Activated naive CD4-positive, alpha-beta T cell treated with anti-CD3 and anti-CD28 coated beads, Interleukin-2, amount 50 U/mL, for 16 hours (primary cell): Measurements from ENCODE around the gene TDRD9.

Experiments
- DNase-seq: peaks from one replicate; pipeline ENCODE4 v3.0.0-alpha.2; 2020

The TDRD9 gene

DNA sequence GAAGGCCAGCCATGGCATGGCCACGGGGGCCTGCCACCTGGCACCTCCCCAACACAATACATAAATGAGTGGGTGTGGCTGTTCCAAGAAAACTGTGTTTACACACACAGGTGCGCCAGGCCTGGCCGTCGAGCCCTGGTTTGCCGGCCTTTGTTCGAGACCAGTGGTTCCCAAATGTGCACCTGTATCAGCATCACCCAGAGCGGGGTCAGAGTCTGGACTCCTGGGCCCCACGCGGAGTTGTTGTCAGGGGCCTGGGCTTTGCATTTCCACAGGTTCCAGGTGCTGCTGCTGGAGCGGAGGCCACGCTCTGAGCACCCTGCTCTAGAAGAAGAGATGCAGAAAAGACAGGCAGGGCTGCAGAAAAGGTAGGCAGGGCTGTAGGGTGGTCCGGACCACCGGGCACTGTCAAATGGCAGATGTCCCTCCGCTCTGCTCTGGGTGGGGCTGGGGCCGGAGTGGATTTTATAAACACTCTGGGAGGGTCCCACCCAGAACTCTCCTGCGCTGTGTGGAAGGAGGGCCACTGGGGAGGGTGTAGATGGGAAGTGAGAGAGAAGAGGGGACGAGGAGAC lies 153.1 kb downstream of the TDRD9 start:
- DNase-seq: no peak

DNA sequence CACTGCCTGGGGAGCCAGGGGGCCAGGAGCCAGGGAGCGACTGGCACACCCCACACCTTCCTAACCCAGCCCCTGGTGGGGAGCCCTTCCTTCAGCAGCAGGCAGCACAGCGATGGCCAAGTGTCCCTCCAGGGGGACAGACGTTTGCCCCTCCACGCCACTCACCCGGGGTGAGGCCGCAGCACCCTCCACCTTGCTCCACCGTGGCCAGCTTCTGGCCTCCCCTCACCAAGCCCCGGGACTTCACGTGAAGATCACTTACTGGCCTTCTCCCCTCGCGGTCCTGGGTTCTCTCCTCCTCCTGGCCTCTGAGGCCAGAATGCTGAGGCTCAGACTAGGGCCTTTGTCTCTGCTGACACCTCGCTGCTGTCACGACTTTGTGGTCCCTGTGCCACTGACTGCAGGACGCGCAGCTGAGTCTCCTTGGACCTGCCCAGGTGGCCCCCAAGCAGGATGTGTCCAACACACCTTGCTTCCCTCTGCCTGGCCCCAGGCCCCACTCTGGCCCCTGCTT lies 153.8 kb downstream of the TDRD9 start:
- DNase-seq: no peak

DNA sequence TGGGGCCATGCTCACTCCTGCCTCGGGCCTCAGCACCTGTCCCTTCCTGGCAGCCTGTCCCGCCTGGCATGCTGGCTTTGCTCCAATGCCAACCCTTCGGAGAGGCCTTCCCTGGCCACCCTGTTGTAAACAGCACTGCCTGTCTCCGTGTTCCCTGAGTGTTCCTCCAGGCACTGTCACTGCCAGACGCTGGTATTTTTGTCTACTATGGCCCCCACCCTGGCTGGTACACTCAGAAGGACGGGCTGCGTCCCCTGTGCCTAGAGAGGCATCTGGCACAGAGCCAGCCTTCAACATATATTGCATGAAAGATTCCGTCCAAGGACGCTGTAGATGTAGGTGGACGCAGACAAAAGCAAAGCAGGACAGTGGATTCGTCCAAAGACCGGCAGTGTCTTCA lies 154.6 kb downstream of the TDRD9 start:
- DNase-seq: no peak

DNA sequence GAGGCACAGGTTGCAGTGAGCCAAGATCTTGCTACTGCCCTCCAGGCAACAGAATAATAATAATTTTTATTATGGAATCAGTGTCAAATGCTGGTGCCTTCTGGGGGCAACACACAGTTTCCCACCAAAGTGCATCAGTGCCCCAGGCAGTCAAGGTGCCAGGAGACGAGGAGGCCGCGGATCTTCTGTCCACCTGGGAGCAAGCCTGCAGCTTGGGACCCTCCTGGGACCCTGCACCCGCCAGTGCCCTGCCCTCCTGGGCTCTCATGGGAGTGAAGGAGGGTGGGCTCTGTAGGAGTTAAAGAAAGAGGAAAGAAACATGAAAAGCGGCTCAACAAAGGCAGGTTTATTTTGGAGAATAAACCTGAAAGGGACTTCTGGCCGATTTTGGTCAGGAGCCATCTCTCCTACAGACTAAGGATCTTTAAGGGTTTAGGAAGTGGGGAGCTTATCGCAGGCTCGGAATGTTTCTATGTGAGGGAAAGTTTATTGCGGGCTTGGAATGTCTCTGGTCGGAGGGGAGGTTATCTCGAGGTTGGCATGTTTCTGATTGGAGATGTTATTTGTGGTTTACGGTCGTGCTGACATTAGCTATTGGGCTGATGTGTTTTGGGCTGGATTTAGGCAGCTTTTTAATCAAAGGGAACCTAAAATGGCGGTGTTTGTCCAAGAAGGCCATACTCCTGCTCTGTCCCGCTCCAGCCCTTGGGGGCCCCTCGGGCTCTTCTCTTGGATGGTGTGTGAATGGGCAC lies 156.2 kb downstream of the TDRD9 start:
- DNase-seq: no peak

DNA sequence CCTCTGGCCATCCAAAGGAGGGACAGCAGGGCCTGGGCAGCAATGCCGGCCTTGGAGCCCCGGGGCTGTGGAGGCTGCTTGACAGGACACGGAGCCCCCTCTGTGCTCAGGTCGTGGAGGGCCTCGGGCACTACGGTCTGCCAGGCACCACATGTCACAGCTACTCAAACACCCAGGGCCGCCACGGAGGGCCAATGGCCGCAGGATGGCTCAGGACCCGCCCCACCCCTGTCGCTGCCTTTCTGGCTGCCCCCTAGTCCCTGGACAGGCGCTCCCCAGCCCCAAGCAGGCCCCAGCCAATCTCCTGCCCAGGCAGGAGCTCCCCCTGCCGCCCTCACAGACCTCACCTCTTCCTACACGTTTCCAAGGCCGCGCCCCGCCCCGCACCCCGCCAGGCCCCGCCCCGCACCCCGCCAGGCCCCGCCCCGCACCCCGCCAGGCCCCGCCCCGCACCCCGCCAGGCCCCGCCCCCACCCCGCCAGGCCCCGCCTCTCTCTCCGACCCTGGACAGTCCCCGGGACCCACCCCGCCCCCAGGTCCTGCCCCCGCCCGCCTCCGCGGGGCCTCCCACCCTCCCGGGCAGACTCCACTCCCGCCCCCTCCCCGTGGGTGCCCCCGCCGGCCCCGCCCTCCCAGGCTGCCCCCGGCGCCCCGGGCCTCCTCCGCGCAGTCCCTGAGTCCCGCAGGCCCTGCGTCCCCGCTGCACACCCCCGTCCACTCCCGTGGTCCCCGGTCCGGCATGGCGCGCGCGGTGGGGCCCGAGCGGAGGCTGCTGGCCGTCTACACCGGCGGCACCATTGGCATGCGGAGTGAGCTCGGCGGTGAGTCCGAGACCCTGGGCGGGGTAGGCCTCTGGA lies 157.0 kb downstream of the TDRD9 start, which contains the start of gene ASPG:
Gene ASPG, plus strand, starts transcription at position 669 of the 857 bp plus-strand sequence. Its CDS starts 71 bp downstream, at position 740.
- peak; percentile 17 for DNase-seq

DNA sequence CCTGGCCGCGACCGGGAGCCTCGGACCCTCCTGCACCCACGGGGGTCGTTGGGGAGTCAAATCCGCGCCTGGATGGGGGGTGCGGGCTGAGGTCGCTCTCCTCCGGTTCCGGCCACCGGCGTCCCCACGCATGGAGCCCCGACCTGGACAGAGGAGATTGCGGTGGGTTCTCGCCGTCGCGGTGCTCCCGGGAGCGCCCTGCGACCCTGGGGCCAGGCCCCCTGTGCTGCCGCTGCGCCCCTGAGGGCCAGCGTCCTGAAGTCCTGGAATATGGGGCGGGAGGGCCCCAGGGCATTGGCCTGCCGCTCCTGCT lies 157.6 kb downstream of the TDRD9 start:
- DNase-seq: peak; percentile 7

- peak; percentile 8 for DNase-seq
Measured at GRCh38 chr14:104086210-104086660, 158.0 kb downstream of the TDRD9 start.

DNA sequence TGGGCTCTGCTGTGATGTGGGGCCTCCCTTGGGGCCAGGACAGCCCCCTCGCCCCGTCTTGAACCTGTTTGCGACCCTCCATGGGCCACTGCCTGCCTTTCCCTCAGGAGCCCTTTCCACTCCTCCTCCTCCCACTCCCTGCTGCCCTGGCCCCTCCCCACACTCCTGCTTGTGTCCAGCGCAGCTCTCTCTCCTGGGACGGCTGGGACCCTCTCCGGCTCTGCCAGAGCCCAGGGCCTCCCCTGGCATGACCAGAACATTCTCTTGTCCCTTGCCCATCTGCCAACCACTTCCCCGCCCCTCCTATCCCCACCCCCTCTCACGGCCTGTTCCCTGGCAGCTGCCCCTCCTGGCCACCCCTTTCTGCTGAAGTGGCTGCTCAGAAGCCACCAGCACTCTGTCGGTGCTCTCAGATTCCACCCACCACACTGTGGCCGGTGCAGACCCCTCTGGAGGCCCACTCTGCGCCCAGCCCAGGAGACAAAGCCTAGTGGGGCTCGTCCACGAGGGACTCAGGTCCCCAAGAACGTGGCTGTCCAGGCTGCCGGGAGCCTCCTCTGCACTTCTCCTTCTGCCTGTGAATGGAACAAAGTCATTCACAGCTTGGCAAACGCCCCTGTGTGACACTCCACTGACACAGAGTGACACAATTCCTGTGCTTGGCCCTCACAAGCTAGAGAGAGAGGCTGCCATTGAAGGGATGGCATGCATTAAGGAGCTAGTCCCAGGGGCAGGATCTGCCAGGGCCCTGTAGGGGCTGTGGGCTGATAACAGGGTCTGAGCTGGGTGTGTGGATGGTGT lies 158.6 kb downstream of the TDRD9 start:
- peak; percentile 7 for DNase-seq

DNA sequence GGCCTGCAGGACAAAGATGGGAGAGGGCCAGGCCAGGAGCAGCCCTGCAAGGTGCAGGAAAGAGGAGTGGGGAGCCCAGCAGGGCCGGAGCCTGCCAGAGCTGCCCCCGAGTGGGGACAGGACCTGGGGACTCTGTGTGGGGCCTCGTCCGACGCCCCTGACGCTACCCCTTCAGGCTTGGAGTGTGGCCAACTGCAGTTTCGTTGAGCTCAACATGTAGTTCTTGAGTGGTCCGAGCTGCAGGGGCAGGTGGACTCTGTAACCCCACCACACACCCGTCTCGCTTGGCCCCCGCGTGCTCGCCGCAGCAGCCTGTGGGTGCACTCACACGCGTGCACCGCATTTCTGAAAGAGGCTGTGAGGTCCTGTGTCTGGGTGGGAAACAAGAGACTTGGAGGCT lies 159.2 kb downstream of the TDRD9 start:
- DNase-seq: no peak

- no peak for DNase-seq
Measured at GRCh38 chr14:104087981-104088850, 160.0 kb downstream of the TDRD9 start.

GRCh38 chr14:104090071-104090748 lies 162.0 kb downstream of the TDRD9 start:
- no peak for DNase-seq

DNA sequence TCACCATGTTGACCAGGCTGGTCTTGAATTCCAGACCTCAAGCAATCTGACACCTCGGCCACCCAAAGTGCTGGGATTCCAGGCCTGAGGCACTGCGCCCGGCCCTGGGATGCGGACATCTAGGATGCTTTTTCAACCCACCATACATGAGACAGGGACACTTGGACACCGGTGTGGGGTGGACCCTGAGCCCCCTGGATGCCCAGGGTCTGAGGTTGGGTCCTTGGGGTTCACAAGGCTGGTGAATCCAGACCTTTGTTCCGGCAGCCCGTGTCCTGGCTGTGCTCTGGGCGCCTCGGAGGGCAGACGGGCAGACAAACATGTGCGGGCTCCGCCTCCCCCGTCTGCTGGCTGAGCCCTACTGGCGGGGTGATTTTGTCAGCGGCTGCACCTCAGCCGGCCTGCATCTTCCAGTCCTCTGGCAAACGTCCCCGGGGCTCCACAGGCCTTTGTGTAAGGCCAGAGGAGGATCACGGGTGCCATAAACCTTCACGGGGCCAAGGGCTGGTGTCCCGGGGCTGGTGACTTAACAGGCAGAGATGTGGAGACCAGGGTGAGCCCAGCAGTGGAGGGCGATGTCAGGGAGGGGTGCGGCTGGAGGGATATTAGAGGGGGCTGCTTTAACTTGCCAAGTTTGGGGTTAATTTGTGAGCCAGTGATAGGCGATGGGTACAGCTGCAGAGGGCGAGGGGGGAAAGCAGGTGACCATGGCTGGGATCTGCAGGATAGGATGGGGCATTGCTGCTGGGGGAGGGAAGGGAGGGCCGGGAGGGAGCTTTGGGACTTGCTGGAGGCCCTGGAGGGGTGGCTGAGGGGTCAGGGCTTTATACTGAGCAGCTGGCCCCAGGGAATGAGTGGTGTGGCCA lies 163.0 kb downstream of the TDRD9 start:
- peak; percentile 6 for DNase-seq

DNA sequence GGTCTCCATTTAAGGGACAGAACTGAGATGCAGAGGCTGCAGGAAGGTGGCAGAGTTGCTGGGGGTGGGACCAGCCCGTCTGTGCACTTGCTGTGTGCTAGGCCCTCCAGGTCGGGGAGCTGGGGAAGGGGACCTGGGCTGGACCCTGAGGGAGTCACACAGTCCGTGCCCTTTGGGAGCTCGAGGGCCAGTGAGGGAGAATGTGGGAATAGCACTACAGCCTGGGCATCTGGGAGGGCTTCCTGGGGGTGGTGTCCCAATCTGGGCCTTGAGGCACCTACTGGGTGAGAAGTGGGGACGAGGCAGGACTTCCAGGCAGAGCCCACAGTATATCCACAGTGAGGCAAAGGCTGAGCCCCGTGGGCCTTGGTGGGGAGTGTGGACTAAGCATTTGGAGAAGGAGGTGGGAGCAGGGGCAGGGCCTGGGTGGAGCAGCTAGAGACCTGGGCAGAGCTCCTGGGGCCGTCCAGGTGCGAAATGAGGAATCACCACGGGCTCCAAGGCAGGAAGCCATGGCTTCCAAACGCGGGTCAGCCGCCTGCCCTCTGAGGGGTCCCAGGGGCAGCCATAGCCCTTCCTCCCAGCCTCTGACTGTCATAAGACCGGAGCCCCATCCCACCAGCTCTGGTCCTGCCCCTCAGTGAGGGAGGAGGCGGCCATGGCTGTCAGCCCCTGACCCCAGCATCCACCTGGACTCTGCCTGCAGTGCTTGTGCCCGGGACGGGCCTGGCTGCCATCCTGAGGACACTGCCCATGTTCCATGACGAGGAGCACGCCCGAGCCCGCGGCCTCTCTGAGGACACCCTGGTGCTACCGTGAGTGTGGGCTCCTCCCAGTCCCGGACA lies 163.9 kb downstream of the TDRD9 start:
- no peak for DNase-seq

DNA sequence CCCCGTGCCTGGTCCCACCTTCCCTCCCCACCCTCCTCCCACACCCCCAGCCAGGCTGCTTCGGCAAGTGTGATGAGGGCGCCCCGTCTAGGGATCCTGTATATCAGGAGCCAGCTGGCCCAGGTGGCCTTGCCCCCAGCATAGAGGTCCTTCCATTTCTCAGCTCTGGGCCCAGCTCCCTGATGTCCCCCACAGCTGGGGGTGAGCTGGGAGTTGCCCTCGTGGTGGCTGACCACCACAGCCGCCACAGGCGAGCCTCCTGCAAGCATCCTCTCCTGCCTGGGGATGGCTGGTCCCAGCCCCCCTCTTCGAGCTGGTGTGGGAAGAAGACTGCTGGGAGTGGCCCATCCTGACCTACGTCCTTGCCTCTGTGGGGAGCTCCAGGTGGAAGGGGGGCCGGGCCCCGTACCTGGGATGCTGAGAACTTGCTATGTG lies 164.7 kb downstream of the TDRD9 start:
- DNase-seq: no peak

- DNase-seq: no peak
Measured at GRCh38 chr14:104093366-104094055, 165.3 kb downstream of the TDRD9 start.

DNA sequence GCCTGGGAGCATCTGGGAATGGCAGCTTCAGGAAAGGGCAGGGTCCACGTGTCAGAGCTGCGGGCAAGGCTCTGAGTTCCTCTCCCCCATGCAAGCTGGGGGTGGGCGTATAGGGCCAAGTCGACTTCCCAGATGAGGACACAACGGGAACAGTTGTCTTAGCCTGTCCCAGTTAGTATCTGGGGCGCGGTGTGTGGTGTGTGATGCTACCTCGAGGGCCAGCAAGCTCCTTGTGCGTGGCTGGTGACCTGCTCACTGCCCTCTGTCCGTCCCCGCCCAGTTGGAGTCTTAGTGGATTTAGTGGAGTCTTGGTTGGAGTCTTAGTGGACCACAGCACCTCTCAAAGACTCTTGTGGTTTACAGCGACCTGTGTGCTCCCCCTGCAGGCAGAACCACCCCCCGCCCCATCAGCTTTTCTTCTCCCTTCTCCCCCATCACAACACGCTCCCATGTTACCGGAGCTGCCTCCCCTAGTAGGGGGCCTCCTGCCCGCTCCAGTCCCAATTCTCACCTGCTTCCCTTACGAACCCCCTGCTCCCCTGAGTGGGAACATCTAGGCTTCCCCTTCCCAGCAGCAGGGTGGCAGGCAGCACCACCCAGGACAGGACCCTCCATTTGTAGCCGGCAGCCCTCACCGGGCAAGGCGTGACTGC lies 165.9 kb downstream of the TDRD9 start:
- DNase-seq: no peak

GRCh38 chr14:104094709-104095425 lies 166.6 kb downstream of the TDRD9 start:
- DNase-seq: peak; percentile 72
